Adipocyte (in vitro differentiated cells): Measurements from ENCODE around the gene PLB1.

Source experiments
- DNase-seq: peaks from one replicate; pipeline ENCODE4 v3.0.0-alpha.2; 2015; ENCODE audit warnings: low read depth
- H3K27me3 ChIP-seq: replicated peaks from 2 replicates; pipeline ENCODE4 v1.7.0; 2013; ENCODE audit warnings: mild to moderate bottlenecking, low read length, moderate library complexity; ENCODE audit not compliant: control insufficient read depth, insufficient read depth
- H3K36me3 ChIP-seq: 2 replicates; pipeline ENCODE4 v1.7.0; 2013; ENCODE audit warnings: low read length, mild to moderate bottlenecking, moderate library complexity; ENCODE audit not compliant: control insufficient read depth, insufficient read depth, severe bottlenecking
- H3K4me1 ChIP-seq: 2 replicates; pipeline ENCODE4 v1.7.0; 2013; ENCODE audit warnings: mild to moderate bottlenecking, low read length, moderate library complexity; ENCODE audit not compliant: control insufficient read depth, insufficient read depth
- H3K4me3 ChIP-seq: 2 replicates; pipeline ENCODE4 v1.7.0; 2013; ENCODE audit warnings: mild to moderate bottlenecking, low read length, moderate library complexity
- H3K9ac ChIP-seq: 2 replicates; pipeline ENCODE4 v1.7.0; 2013; ENCODE audit warnings: mild to moderate bottlenecking, low read length, moderate library complexity
- H3K9me3 ChIP-seq: 2 replicates; pipeline ENCODE4 v1.7.0; 2013; ENCODE audit warnings: mild to moderate bottlenecking, low read length, moderate library complexity; ENCODE audit not compliant: control insufficient read depth

Gene PLB1, protein sequence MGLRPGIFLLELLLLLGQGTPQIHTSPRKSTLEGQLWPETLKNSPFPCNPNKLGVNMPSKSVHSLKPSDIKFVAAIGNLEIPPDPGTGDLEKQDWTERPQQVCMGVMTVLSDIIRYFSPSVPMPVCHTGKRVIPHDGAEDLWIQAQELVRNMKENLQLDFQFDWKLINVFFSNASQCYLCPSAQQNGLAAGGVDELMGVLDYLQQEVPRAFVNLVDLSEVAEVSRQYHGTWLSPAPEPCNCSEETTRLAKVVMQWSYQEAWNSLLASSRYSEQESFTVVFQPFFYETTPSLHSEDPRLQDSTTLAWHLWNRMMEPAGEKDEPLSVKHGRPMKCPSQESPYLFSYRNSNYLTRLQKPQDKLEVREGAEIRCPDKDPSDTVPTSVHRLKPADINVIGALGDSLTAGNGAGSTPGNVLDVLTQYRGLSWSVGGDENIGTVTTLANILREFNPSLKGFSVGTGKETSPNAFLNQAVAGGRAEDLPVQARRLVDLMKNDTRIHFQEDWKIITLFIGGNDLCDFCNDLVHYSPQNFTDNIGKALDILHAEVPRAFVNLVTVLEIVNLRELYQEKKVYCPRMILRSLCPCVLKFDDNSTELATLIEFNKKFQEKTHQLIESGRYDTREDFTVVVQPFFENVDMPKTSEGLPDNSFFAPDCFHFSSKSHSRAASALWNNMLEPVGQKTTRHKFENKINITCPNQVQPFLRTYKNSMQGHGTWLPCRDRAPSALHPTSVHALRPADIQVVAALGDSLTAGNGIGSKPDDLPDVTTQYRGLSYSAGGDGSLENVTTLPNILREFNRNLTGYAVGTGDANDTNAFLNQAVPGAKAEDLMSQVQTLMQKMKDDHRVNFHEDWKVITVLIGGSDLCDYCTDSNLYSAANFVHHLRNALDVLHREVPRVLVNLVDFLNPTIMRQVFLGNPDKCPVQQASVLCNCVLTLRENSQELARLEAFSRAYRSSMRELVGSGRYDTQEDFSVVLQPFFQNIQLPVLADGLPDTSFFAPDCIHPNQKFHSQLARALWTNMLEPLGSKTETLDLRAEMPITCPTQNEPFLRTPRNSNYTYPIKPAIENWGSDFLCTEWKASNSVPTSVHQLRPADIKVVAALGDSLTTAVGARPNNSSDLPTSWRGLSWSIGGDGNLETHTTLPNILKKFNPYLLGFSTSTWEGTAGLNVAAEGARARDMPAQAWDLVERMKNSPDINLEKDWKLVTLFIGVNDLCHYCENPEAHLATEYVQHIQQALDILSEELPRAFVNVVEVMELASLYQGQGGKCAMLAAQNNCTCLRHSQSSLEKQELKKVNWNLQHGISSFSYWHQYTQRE (N-terminal part only)

GRCh38 chr2:28495551-28496250, at the start of gene PLB1:
TSS of gene PLB1 (plus strand) at chr2:28496060. CDS start at chr2:28496115, 55 bp downstream.
- H3K27me3 ChIP-seq: peaks cover 13% of the 10 kb centered on the region
- no peak within 1 kb of the TSS for H3K9ac ChIP-seq
- no peak for DNase-seq
- H3K4me3 ChIP-seq: no peak within 1 kb of the TSS
- no peaks in the 10 kb centered on the region for H3K36me3 ChIP-seq
- H3K4me1 ChIP-seq: no peaks in the 10 kb centered on the region
- no peaks in the 10 kb centered on the region for H3K9me3 ChIP-seq

DNA sequence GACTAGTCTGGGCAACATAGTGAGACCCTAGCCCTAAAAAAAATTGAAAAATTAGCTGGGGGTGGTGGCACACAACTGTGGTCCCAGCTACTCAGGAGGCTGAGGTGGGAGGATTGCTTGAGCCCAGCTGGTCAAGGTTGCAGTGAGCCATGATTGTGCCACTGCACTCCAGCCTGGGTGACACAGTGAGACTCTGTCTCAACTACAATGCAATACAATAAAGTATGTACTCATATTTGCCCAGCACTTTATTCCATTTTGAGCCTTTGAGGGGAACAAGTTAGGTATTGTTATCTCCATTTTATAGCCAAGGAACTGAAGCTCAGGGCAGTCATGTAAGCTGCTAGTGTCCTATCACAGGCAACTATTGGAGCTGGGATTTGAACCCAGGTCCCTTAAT, 49.3 kb upstream of the PLB1 start:
- no peak for DNase-seq
- Histone ChIP-seq H3K9me3 (no peaks in the 10 kb centered on the region), H3K4me1 (peaks cover 41% of the 10 kb centered on the region), H3K9ac (no peak overlapping the region), H3K4me3 (no peak overlapping the region), H3K27me3 (no peaks in the 10 kb centered on the region), H3K36me3 (no peaks in the 10 kb centered on the region)

DNA sequence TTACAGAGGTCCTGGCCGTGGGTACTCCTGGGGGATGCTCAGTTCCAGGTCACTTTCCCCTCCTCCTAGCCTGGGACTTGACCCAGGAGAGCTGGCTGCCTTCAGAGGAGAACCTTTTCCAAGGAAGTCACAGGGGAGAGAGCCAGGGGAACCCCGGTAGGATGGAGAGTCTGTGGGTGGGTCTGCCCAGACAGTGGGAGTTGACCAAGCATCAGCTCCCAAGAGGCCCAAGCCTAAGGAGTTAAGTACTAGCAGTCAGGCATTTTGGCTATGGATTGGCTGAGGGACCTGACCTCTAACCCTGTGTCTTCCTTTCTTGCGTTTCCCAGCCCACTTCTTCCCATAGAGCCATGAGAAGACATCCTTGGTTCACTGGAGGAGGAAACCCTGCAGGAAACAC, 48.8 kb upstream of the PLB1 start:
- DNase-seq: no peak
- Histone ChIP-seq H3K9me3 (no peaks in the 10 kb centered on the region), H3K27me3 (no peaks in the 10 kb centered on the region), H3K4me1 (peaks cover 41% of the 10 kb centered on the region), H3K4me3 (no peak overlapping the region), H3K9ac (no peak overlapping the region), H3K36me3 (no peaks in the 10 kb centered on the region)

DNA sequence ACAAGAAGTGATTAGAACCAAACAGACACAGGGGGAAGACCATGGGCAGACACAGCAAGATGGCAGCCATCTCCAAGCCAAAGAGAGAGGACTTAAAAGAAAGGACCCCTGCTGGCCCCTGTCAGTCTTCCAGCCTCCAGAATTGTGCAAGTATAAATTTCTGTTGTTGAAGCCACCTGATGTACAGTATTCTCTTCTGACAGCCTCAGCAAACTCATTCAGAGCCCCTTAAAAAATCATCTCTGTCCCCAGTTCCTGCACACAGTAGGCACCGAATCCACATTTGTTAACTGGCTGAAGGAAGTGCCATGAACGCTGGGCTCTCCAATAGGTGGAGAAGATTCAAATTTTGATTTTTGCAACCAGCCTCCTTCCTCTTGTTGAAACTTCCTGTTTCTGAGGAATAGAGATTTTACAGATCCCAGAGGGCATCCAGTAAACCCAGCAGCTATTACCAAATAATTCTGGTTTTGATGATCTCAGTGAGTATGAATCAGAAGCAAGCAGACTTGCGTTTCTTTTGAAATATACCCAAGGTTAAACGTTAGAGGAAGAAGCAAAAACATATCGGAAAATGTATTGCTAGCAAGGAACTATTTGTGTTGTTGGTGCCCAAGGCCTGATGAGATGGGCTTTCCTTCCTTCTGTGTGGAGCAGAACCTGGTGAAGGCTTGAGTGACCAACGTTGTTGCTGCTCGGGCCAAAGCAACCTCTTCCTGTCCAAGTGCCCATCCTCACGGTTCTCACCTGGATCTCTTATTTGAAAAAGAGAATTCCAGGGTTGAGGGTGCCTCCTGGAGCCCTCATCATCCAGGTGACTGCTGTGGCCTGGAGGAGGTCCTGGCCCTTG, 47.7 kb upstream of the PLB1 start:
- peak overlapping the region; percentile 42 for H3K9ac ChIP-seq
- DNase-seq: peak; percentile 73
- no peaks in the 10 kb centered on the region for H3K27me3 ChIP-seq
- no peaks in the 10 kb centered on the region for H3K9me3 ChIP-seq
- peak overlapping the region; percentile 53 for H3K4me3 ChIP-seq
- peaks cover 41% of the 10 kb centered on the region for H3K4me1 ChIP-seq
- no peaks in the 10 kb centered on the region for H3K36me3 ChIP-seq

- peaks cover 41% of the 10 kb centered on the region for H3K4me1 ChIP-seq
- no peak for DNase-seq
- H3K36me3 ChIP-seq: no peaks in the 10 kb centered on the region
- peak overlapping the region; percentile 42 for H3K9ac ChIP-seq
- H3K9me3 ChIP-seq: no peaks in the 10 kb centered on the region
- H3K27me3 ChIP-seq: no peaks in the 10 kb centered on the region
- H3K4me3 ChIP-seq: peak overlapping the region; percentile 53
Observed at GRCh38 chr2:28448793-28449100, 47.1 kb upstream of the PLB1 start.

- no peaks in the 10 kb centered on the region for H3K27me3 ChIP-seq
- DNase-seq: no peak
- peaks cover 41% of the 10 kb centered on the region for H3K4me1 ChIP-seq
Observed at GRCh38 chr2:28449126-28449487, 46.8 kb upstream of the PLB1 start.

DNA sequence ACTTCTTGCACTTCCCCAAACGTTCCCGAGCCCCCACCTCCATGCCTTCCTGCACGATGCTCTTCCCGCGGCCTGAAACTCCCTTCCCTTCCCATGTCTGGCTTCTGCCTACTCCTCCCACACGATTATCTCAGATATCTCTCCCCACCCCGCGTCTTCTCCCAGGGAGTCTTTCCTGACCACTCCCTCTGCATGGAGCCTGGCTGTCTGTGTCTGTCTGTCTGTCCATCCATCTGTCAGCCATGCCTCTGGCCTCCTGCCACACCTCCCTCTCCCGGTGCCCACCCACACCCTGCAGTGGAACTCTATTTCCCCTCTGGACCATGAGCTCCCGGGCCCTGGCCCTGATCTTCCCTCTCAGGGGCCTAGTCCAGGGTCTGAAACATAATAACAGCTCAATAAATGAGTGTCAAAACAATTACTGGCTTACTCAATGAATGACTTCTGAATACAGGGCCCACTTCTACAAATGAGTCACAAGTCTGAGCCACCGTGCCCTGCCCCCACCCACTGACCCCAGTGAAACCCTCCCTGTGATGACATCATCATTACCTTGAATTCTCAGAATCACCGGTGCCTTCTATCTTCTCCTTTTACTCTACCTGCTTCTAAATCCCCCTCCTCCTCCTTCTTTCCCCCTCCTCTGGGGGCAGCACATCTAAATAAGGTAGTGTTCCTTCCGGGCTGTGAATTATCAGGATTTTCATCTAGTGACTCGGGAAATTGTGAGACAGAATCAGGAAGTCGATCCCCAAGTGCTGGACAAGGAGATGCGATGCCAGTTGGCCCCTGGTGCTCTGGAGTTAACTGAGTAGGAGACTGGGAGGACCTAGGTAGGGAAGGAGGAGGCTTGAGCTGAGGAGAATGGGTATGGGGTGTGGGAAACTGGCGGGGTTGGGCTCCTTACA, 46.1 kb upstream of the PLB1 start:
- H3K27me3 ChIP-seq: no peaks in the 10 kb centered on the region
- no peaks in the 10 kb centered on the region for H3K36me3 ChIP-seq
- peaks cover 41% of the 10 kb centered on the region for H3K4me1 ChIP-seq
- H3K9me3 ChIP-seq: no peaks in the 10 kb centered on the region
- DNase-seq: no peak
- H3K9ac ChIP-seq: no peak overlapping the region
- no peak overlapping the region for H3K4me3 ChIP-seq

More at GRCh38 chr2:28449126-28449487, 46.8 kb upstream of the PLB1 start:
- Histone ChIP-seq H3K4me3 (no peak overlapping the region), H3K36me3 (no peaks in the 10 kb centered on the region), H3K9ac (no peak overlapping the region), H3K9me3 (no peaks in the 10 kb centered on the region)

GRCh38 chr2:28450901-28451565, 44.8 kb upstream of the PLB1 start:
- Histone ChIP-seq H3K4me3 (no peak overlapping the region), H3K4me1 (peaks cover 32% of the 10 kb centered on the region), H3K9ac (no peak overlapping the region), H3K27me3 (no peaks in the 10 kb centered on the region), H3K9me3 (no peaks in the 10 kb centered on the region), H3K36me3 (no peaks in the 10 kb centered on the region)
- no peak for DNase-seq

DNA sequence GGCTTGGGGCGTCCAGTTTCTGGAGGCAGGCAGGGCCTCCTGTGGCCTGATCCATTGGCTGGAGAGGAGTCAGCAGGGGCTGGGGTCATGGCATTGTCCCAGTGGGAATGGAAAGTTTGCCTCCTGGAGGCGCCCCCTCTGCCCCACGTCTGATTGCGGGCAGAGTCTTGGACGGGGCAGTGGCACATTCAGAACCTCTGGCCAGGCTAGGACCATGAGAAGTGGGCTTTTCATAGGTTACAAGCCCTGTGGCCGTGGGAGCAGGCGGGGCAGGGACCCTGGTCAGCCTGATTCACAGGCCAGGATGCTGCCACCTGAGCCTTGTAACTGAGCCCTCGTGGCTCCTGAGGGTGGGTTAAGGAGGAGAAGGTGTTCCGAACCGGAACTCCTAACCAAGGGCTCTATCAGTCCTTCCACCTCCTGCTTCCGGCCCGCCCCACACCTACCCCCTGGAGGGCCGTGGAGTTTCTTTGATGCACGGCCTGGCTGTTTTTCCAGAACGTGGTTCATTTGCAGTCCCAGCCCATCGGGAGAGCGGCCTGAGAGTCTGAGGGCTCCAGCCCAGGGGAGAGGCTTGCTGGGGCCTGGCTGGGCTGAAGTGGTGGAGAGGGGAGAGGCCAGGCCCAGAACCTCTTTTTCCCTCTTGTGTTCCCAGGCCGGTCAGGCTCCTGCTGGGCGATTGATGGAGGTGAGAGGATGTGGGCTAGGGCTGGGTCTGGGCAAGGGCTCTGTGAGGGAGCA, 43.9 kb upstream of the PLB1 start:
- Histone ChIP-seq H3K9me3 (no peaks in the 10 kb centered on the region), H3K9ac (no peak overlapping the region), H3K27me3 (no peaks in the 10 kb centered on the region), H3K36me3 (no peaks in the 10 kb centered on the region), H3K4me3 (no peak overlapping the region), H3K4me1 (peaks cover 23% of the 10 kb centered on the region)
- DNase-seq: no peak
